ENCODE data around the gene CACNA2D4. TPM values are rescaled to one million over a fixed set of nuclear protein-coding genes. Genes with fewer than 3 reads are reported as not detected.

Gene CACNA2D4
- total and polyA plus RNA-seq, 2 experiments from 2014 or later, result 0.23 TPM; not detected in 1

- Histone ChIP-seq H3K79me2 (ENCODE audit: insufficient read depth) (no peaks in the 10 kb centered on the region), H4K20me1 (ENCODE audit: insufficient read depth) (no peaks in the 10 kb centered on the region), H3K4me3 (no peak overlapping the region), H3K4me2 (ENCODE audit: unreplicated experiment) (no peak overlapping the region), H3F3A (ENCODE audit: insufficient read depth) (no peaks in the 10 kb centered on the region), H3K36me3 (ENCODE audit: low read depth) (no peaks in the 10 kb centered on the region), H3K9me2 (ENCODE audit: insufficient read depth) (no peaks in the 10 kb centered on the region), H3K27ac (no peak overlapping the region), H2AFZ (no peak overlapping the region), H3K9ac (no peak overlapping the region), H3K9me3 (ENCODE audit: low read depth) (no peaks in the 10 kb centered on the region), H3K27me3 (replicated peaks; ENCODE audit: insufficient read depth) (peaks cover 42% of the 10 kb centered on the region), H3K4me1 (ENCODE audit: insufficient read depth) (no peaks in the 10 kb centered on the region)
- 57 to 67% methylated on average over 5 to 7 of the region's 7 CpGs for WGBS, 2 experiments (ENCODE audit: low coverage in 1 of 2, low lambda C conversion rate in 2 of 2, missing lambda C conversion rate in 2 of 2)
- in situ Hi-C loops (cut with MboI), result no loop called here
- TF ChIP-seq EZH2phosphoT487 (IDR thresholded peaks at IDR 0.05; ENCODE audit: insufficient read depth, low read depth), result no peak
- no peak for TF ChIP-seq EZH2 (IDR thresholded peaks at IDR 0.05; ENCODE audit: insufficient read depth, poor library complexity, severe bottlenecking)
- DNase-seq, result no peak
These were observed 82.1 kb downstream of the CACNA2D4 start for GRCh38 chr12:1836241-1836803.

- H2AFZ ChIP-seq, result no peak overlapping the region
- no peaks in the 10 kb centered on the region for H3K79me2 ChIP-seq (ENCODE audit: insufficient read depth)
- no peaks in the 10 kb centered on the region for H3F3A ChIP-seq (ENCODE audit: insufficient read depth)
- no peaks in the 10 kb centered on the region for H3K4me1 ChIP-seq (ENCODE audit: insufficient read depth)
- H3K36me3 ChIP-seq (ENCODE audit: low read depth), result no peaks in the 10 kb centered on the region
- no peak for DNase-seq
- TF ChIP-seq EZH2 (IDR thresholded peaks at IDR 0.05; ENCODE audit: insufficient read depth, poor library complexity, severe bottlenecking) (no peak), EZH2phosphoT487 (IDR thresholded peaks at IDR 0.05; ENCODE audit: insufficient read depth, low read depth) (no peak)
- in situ Hi-C loops (cut with MboI), result no loop called here
- H3K4me2 ChIP-seq (ENCODE audit: unreplicated experiment), result no peak overlapping the region
- no peak overlapping the region for H3K4me3 ChIP-seq
- H3K27ac ChIP-seq, result no peak overlapping the region
- H4K20me1 ChIP-seq (ENCODE audit: insufficient read depth), result no peaks in the 10 kb centered on the region
- H3K9me2 ChIP-seq (ENCODE audit: insufficient read depth), result no peaks in the 10 kb centered on the region
- H3K27me3 ChIP-seq (replicated peaks; ENCODE audit: insufficient read depth), result peaks cover 35% of the 10 kb centered on the region
- no peaks in the 10 kb centered on the region for H3K9me3 ChIP-seq (ENCODE audit: low read depth)
- H3K9ac ChIP-seq, result no peak overlapping the region
- WGBS, 2 experiments (ENCODE audit: low coverage in 1 of 2, low lambda C conversion rate in 2 of 2, missing lambda C conversion rate in 2 of 2), result 49 to 53% methylated on average over 22 of the region's 22 CpGs
These were observed 83.0 kb downstream of the CACNA2D4 start for GRCh38 chr12:1835211-1836131.

- Histone ChIP-seq H3K4me2 (ENCODE audit: unreplicated experiment) (no peak overlapping the region), H3K79me2 (ENCODE audit: insufficient read depth) (no peaks in the 10 kb centered on the region), H2AFZ (no peak overlapping the region), H3K9me2 (ENCODE audit: insufficient read depth) (no peaks in the 10 kb centered on the region), H3K27ac (no peak overlapping the region), H3K4me3 (no peak overlapping the region), H3F3A (ENCODE audit: insufficient read depth) (no peaks in the 10 kb centered on the region), H4K20me1 (ENCODE audit: insufficient read depth) (no peaks in the 10 kb centered on the region), H3K36me3 (ENCODE audit: low read depth) (no peaks in the 10 kb centered on the region), H3K9ac (no peak overlapping the region), H3K27me3 (replicated peaks; ENCODE audit: insufficient read depth) (peaks cover 26% of the 10 kb centered on the region), H3K9me3 (ENCODE audit: low read depth) (no peaks in the 10 kb centered on the region), H3K4me1 (ENCODE audit: insufficient read depth) (no peaks in the 10 kb centered on the region)
- whole genome bisulfite sequencing, 2 experiments (ENCODE audit: low coverage in 1 of 2, low lambda C conversion rate in 2 of 2, missing lambda C conversion rate in 2 of 2), result 58 to 65% methylated on average over 34 of the region's 34 CpGs
- TF ChIP-seq EZH2phosphoT487 (IDR thresholded peaks at IDR 0.05; ENCODE audit: insufficient read depth, low read depth), result no peak
- no peak for TF ChIP-seq EZH2 (IDR thresholded peaks at IDR 0.05; ENCODE audit: insufficient read depth, poor library complexity, severe bottlenecking)
- in situ Hi-C loops (cut with MboI), result no loop called here
- no peak for DNase-seq
These were observed 84.1 kb downstream of the CACNA2D4 start for GRCh38 chr12:1834186-1834925.

GRCh38 chr12:1833596-1834028 is 84.8 kb downstream of the CACNA2D4 start:
- Histone ChIP-seq H2AFZ (no peak overlapping the region), H3F3A (ENCODE audit: insufficient read depth) (no peaks in the 10 kb centered on the region), H3K4me1 (ENCODE audit: insufficient read depth) (no peaks in the 10 kb centered on the region), H3K27me3 (replicated peaks; ENCODE audit: insufficient read depth) (peaks cover 26% of the 10 kb centered on the region), H3K79me2 (ENCODE audit: insufficient read depth) (no peaks in the 10 kb centered on the region), H3K4me2 (ENCODE audit: unreplicated experiment) (no peak overlapping the region), H4K20me1 (ENCODE audit: insufficient read depth) (no peaks in the 10 kb centered on the region), H3K36me3 (ENCODE audit: low read depth) (no peaks in the 10 kb centered on the region), H3K9me3 (ENCODE audit: low read depth) (no peaks in the 10 kb centered on the region), H3K27ac (no peak overlapping the region), H3K4me3 (no peak overlapping the region), H3K9ac (no peak overlapping the region), H3K9me2 (ENCODE audit: insufficient read depth) (no peaks in the 10 kb centered on the region)
- DNase-seq, result no peak
- 41 to 45% methylated on average over 10 of the region's 10 CpGs for WGBS, 2 experiments (ENCODE audit: low coverage in 1 of 2, low lambda C conversion rate in 2 of 2, missing lambda C conversion rate in 2 of 2)
- in situ Hi-C loops (cut with MboI), result no loop called here
- TF ChIP-seq EZH2phosphoT487 (IDR thresholded peaks at IDR 0.05; ENCODE audit: insufficient read depth, low read depth) (no peak), EZH2 (IDR thresholded peaks at IDR 0.05; ENCODE audit: insufficient read depth, poor library complexity, severe bottlenecking) (no peak)
